T-cell (primary cell): ENCODE data around the gene CDC40. TPM values are rescaled to one million over a fixed set of nuclear protein-coding genes. Genes with fewer than 3 reads are reported as not detected.

Source experiments
- ATAC-seq, 4 experiments: fragments of 200-7000 bp in 3 of 4; fragments of 150-1000 bp in 1 of 4; cut with Tn5 transposase; replicated peaks in 1 of 4; 1 replicate in 3 of 4; 2 replicates in 1 of 4; pipeline ENCODE4 v1.10.0; 2021; ENCODE audit warnings: moderate library complexity in 3 of 4, mild to moderate bottlenecking in 2 of 4, moderate number of reproducible peaks in 1 of 4
- CTCF ChIA-PET, 2 donors: fragments of 300-600 bp; sonication (Branson Sonifier 250); formaldehyde crosslinking; loops; one replicate each; lab custom pipeline; 2022; ENCODE audit warnings: antibody characterized with exemption in 2 of 2; lab: Charles Lee
- POLR2A ChIA-PET, 2 donors: fragments of 300-600 bp; sonication (Branson Sonifier 250); formaldehyde crosslinking; loops; one replicate each; lab custom pipeline; 2022; ENCODE audit warnings: antibody characterized with exemption in 2 of 2; lab: Charles Lee
- DNase-seq, 35 experiments: peaks; one replicate each; pipeline versions ENCODE4 v3.0.0 to v3.0.0-alpha.2; 2013 to 2023
- H3K27ac ChIP-seq: one replicate; pipeline ENCODE4 v1.5.1; 2013; ENCODE audit warnings: low read length
- H3K27me3 ChIP-seq, 2 experiments: replicated peaks in 1 of 2; 1 replicate in 1 of 2; 2 replicates in 1 of 2; pipeline versions ENCODE4 v1.6.1 to v1.7.0; 2013; ENCODE audit warnings: low read length in 1 of 2, mixed read lengths in 1 of 2; ENCODE audit not compliant: control insufficient read depth in 2 of 2, insufficient read depth in 2 of 2; ENCODE audit errors: extremely low read depth in 1 of 2
- H3K36me3 ChIP-seq, 2 donors: 1 replicate in 1 of 2; 2 replicates in 1 of 2; pipeline versions ENCODE4 v1.6.1 to v1.7.0; 2013; ENCODE audit warnings: low read length in 1 of 2; ENCODE audit not compliant: control insufficient read depth in 2 of 2, insufficient read depth in 1 of 2; ENCODE audit errors: extremely low read depth in 1 of 2
- H3K4me1 ChIP-seq, 2 experiments: 1 replicate in 1 of 2; 2 replicates in 1 of 2; pipeline versions ENCODE4 v1.6.1 to v1.7.0; 2013; ENCODE audit warnings: low read length in 2 of 2, mixed read lengths in 1 of 2; ENCODE audit not compliant: insufficient read depth in 2 of 2, control insufficient read depth in 1 of 2; ENCODE audit errors: extremely low read depth in 1 of 2
- H3K4me3 ChIP-seq, 2 donors: 1 replicate in 1 of 2; 2 replicates in 1 of 2; pipeline versions ENCODE4 v1.5.1 to v1.7.0; 2013; ENCODE audit warnings: mild to moderate bottlenecking in 2 of 2, low read length in 1 of 2, moderate library complexity in 1 of 2; ENCODE audit not compliant: control insufficient read depth in 1 of 2; ENCODE audit errors: extremely low read depth in 1 of 2
- H3K9me3 ChIP-seq: 2 replicates; pipeline ENCODE4 v1.7.0; 2013
- H3K27ac Mint-ChIP-seq, 2 donors: one replicate each; pipeline ENCODE4 v1.8.0; 2020 to 2021; ENCODE audit warnings: mild to moderate bottlenecking in 2 of 2, mixed read lengths in 2 of 2
- H3K27me3 Mint-ChIP-seq, 2 donors: one replicate each; pipeline ENCODE4 v1.8.0; 2021 to 2022; ENCODE audit warnings: mixed read lengths in 2 of 2
- H3K36me3 Mint-ChIP-seq: one replicate; pipeline ENCODE4 v1.8.0; 2021; ENCODE audit warnings: mixed read lengths
- H3K4me1 Mint-ChIP-seq, 3 donors: one replicate each; pipeline ENCODE4 v1.8.0; 2020 to 2022; ENCODE audit warnings: mixed read lengths in 3 of 3, mild to moderate bottlenecking in 1 of 3
- H3K4me3 Mint-ChIP-seq, 3 donors: one replicate each; pipeline ENCODE4 v1.8.0; 2020 to 2022; ENCODE audit warnings: mild to moderate bottlenecking in 3 of 3, mixed read lengths in 3 of 3, moderate library complexity in 3 of 3
- H3K9me3 Mint-ChIP-seq, 3 donors: one replicate each; pipeline ENCODE4 v1.8.0; 2020 to 2022; ENCODE audit warnings: mixed read lengths in 3 of 3
- WGBS: methylation state at CpG from one replicate; pipeline ENCODE4 v1.1.5; 2013; ENCODE audit warnings: missing lambda C conversion rate; ENCODE audit not compliant: insufficient coverage; 5-methylcytosine and 5-hydroxymethylcytosine counted together
- total RNA-seq, 35 experiments: library from RNA in 6 of 35; stranded (reverse) in 6 of 35; fragments of 120-200 nt in 1 of 35; gene quantifications; one replicate each; pipeline versions ENCODE4 v1.2.1 to v1.2.4 and lab custom pipeline; 2013 to 2026

The CDC40 gene
- total RNA-seq, 5 donors from 2014 or later (not counting 1 experiment from before 2014, with no cell fraction given) = 27.7 to 33.3 (median 28.3) TPM

- Mint-ChIP-seq H3K9me3 (peaks cover 0 to 7% (median 0%) of the 10 kb centered on the region in 3 donors), H3K27me3 (peaks cover 4% of the 10 kb centered on the region in 2 donors), H3K4me3 (no peak overlapping the region), H3K36me3 (peaks cover 21% of the 10 kb centered on the region), H3K27ac (no peak overlapping the region), H3K4me1 (no peaks in the 10 kb centered on the region)
- Histone ChIP-seq H3K4me1 (no peaks in the 10 kb centered on the region), H3K27me3 (peaks cover 0 to 3% of the 10 kb centered on the region in 2 experiments), H3K9me3 (no peaks in the 10 kb centered on the region), H3K36me3 (no peaks in the 10 kb centered on the region), H3K4me3 (no peak overlapping the region), H3K27ac (no peak overlapping the region)
- DNase-seq = no peak
- ATAC-seq = no peak
- ChIA-PET CTCF (no interaction called here), POLR2A (no interaction called here)
- 88% methylated on average over 2 of the region's 5 CpGs for WGBS
Measured at GRCh38 chr6:110250838-110251237, 70.6 kb downstream of the CDC40 start.

- H3K4me1 ChIP-seq = no peaks in the 10 kb centered on the region
- H3K9me3 ChIP-seq = no peaks in the 10 kb centered on the region
- ChIA-PET CTCF (interaction anchor here in 1 of 2 donors (0.7 kb wide), 1 partner anchor 1905 kb away, joined by 3 read pairs; no protein-coding TSS in a partner anchor), POLR2A (interaction anchor here (0.6 kb wide), 2 partner anchors 143 to 779 kb away, joined by 3 read pairs; no protein-coding TSS in a partner anchor)
- H3K27ac ChIP-seq = no peak overlapping the region
- H3K27me3 Mint-ChIP-seq = peaks cover 9 to 16% of the 10 kb centered on the region in 2 donors
- no peak overlapping the region for H3K4me3 Mint-ChIP-seq
- 60% methylated on average over 3 of the region's 5 CpGs for WGBS
- no peak overlapping the region for H3K27ac Mint-ChIP-seq
- H3K36me3 Mint-ChIP-seq = peaks cover 14% of the 10 kb centered on the region
- peak in 2 of 35 experiments; percentile 0 to 4 for DNase-seq
- H3K4me3 ChIP-seq = no peak overlapping the region
- ATAC-seq = no peak
- H3K9me3 Mint-ChIP-seq = peaks cover 3 to 17% (median 8%) of the 10 kb centered on the region in 3 donors
- H3K27me3 ChIP-seq = peaks cover 0 to 3% of the 10 kb centered on the region in 2 experiments
- no peaks in the 10 kb centered on the region for H3K4me1 Mint-ChIP-seq
- H3K36me3 ChIP-seq = no peaks in the 10 kb centered on the region
Measured at GRCh38 chr6:110255211-110255750, 75.1 kb downstream of the CDC40 start.

GRCh38 chr6:110256366-110256765 lies 76.1 kb downstream of the CDC40 start:
- 100% methylated on average over 1 of the region's 2 CpGs for WGBS
- DNase-seq (no peak), ATAC-seq (no peak)

GRCh38 chr6:110265273-110265672 lies 85.0 kb downstream of the CDC40 start:
- ChIA-PET CTCF (no interaction called here), POLR2A (no interaction called here)
- Histone ChIP-seq H3K9me3 (no peaks in the 10 kb centered on the region), H3K27me3 (no peaks in the 10 kb centered on the region), H3K36me3 (no peaks in the 10 kb centered on the region), H3K27ac (no peak overlapping the region), H3K4me1 (no peaks in the 10 kb centered on the region), H3K4me3 (no peak overlapping the region)
- Mint-ChIP-seq H3K4me3 (no peak overlapping the region), H3K27me3 (no peaks in the 10 kb centered on the region), H3K9me3 (peaks cover 11 to 29% (median 21%) of the 10 kb centered on the region in 3 donors), H3K27ac (no peak overlapping the region), H3K4me1 (no peaks in the 10 kb centered on the region), H3K36me3 (peaks cover 3% of the 10 kb centered on the region)
- DNase-seq (no peak), ATAC-seq (no peak)
- no CpG with 5 or more reads among the region's 3 CpGs for WGBS

More at GRCh38 chr6:110256366-110256765, 76.1 kb downstream of the CDC40 start:
- Mint-ChIP-seq H3K27me3 (peaks cover 9 to 16% of the 10 kb centered on the region in 2 donors), H3K36me3 (peaks cover 9% of the 10 kb centered on the region), H3K9me3 (peaks cover 9 to 19% (median 11%) of the 10 kb centered on the region in 3 donors), H3K4me3 (no peak overlapping the region), H3K4me1 (no peaks in the 10 kb centered on the region), H3K27ac (no peak overlapping the region)
- ChIA-PET CTCF (no interaction called here), POLR2A (no interaction called here)
- Histone ChIP-seq H3K27ac (no peak overlapping the region), H3K36me3 (no peaks in the 10 kb centered on the region), H3K4me3 (no peak overlapping the region), H3K27me3 (peaks cover 0 to 3% of the 10 kb centered on the region in 2 experiments), H3K4me1 (no peaks in the 10 kb centered on the region), H3K9me3 (no peaks in the 10 kb centered on the region)

- Mint-ChIP-seq H3K9me3 (peaks cover 5 to 18% (median 9%) of the 10 kb centered on the region in 3 donors), H3K27ac (no peak overlapping the region), H3K4me3 (no peak overlapping the region), H3K36me3 (peaks cover 3% of the 10 kb centered on the region), H3K27me3 (no peaks in the 10 kb centered on the region), H3K4me1 (no peaks in the 10 kb centered on the region)
- no peak for DNase-seq
- CTCF ChIA-PET = no interaction called here
- Histone ChIP-seq H3K4me1 (no peaks in the 10 kb centered on the region), H3K27me3 (no peaks in the 10 kb centered on the region), H3K36me3 (no peaks in the 10 kb centered on the region), H3K27ac (no peak overlapping the region), H3K4me3 (no peak overlapping the region), H3K9me3 (no peaks in the 10 kb centered on the region)
- ATAC-seq = no peak
- POLR2A ChIA-PET = no interaction called here
Measured at GRCh38 chr6:110266996-110267395, 86.8 kb downstream of the CDC40 start.

- H3K27me3 Mint-ChIP-seq = peaks cover 7 to 8% of the 10 kb centered on the region in 2 donors
- H3K36me3 Mint-ChIP-seq = peaks cover 3% of the 10 kb centered on the region
- peaks cover 5 to 16% (median 6%) of the 10 kb centered on the region in 3 donors for H3K9me3 Mint-ChIP-seq
- no peak overlapping the region for H3K4me3 Mint-ChIP-seq
- WGBS = no CpG with 5 or more reads among the region's 2 CpGs
- H3K27me3 ChIP-seq = no peaks in the 10 kb centered on the region
- ATAC-seq (no peak), DNase-seq (no peak)
- no peaks in the 10 kb centered on the region for H3K36me3 ChIP-seq
- H3K4me1 ChIP-seq = no peaks in the 10 kb centered on the region
- H3K4me1 Mint-ChIP-seq = no peaks in the 10 kb centered on the region
- no peak overlapping the region for H3K4me3 ChIP-seq
- ChIA-PET POLR2A (no interaction called here), CTCF (no interaction called here)
- no peak overlapping the region for H3K27ac Mint-ChIP-seq
- H3K27ac ChIP-seq = no peak overlapping the region
- H3K9me3 ChIP-seq = no peaks in the 10 kb centered on the region
Measured at GRCh38 chr6:110269623-110270022, 89.4 kb downstream of the CDC40 start.
